ENCODE results near the gene RUNX2.

GRCh38 chr6:45476341-45476740 is 148.2 kb downstream of the RUNX2 start:
- no peak for TF ChIP-seq CTCF (IDR thresholded peaks at IDR 0.05; ENCODE audit: low read depth, low read length)
- TF ChIP-seq POLR2A (IDR thresholded peaks at IDR 0.05; ENCODE audit: extremely low read depth, insufficient read length) = no peak
- no peak for TF ChIP-seq MYC (IDR thresholded peaks at IDR 0.05; ENCODE audit: low read depth, low read length)
- TF ChIP-seq MAX (IDR thresholded peaks at IDR 0.05; ENCODE audit: low read depth, low read length) = no peak

All from NB4 (cell line).